ENCODE measurements around the gene STMP1. TPM values are rescaled to one million over a fixed set of nuclear protein-coding genes. Genes with fewer than 3 reads are reported as not detected.

STMP1 gene
- total RNA-seq, 1 donor from 2014 or later, result 10.1 TPM

DNA sequence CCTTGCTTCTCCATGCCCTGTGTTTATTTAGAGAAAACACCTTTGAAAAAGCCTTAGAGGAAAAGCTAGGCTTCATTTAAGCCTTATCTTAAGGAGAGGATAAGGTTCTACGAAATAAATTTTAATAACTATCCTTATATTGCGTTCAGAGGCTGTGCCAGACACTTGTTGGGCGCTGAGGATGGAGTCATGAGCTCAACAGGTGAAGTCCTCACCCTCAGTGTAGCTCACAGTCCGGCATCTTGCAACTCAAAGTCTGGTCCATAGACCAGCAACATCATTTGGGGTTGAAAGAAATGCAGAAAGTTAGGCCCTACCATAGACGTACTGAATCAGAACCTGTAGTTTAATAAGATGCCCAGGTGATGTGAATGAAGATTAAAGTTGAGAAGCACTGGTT lies 3.8 kb upstream of the STMP1 start:
- TF ChIP-seq CTCF (IDR thresholded peaks at IDR 0.05), result no peak
- peaks cover 0 to 2% of the 10 kb centered on the region in 2 donors for H3K4me1 ChIP-seq
- intact Hi-C loops (cut with DNase I), result no loop called here
- H3K36me3 ChIP-seq, result no peaks in the 10 kb centered on the region
- H3K4me3 ChIP-seq, result no peak overlapping the region
- no peaks in the 10 kb centered on the region for H3K9me3 ChIP-seq
- no peaks in the 10 kb centered on the region for H3K27me3 ChIP-seq
- no peak for DNase-seq (ENCODE audit: low spot score in 2 of 2)
- H3K27ac ChIP-seq, result no peak overlapping the region

GRCh38 chr7:135659159-135659846 lies 3.0 kb upstream of the STMP1 start:
- Histone ChIP-seq H3K36me3 (no peaks in the 10 kb centered on the region), H3K27me3 (no peaks in the 10 kb centered on the region), H3K4me1 (peaks cover 0 to 10% of the 10 kb centered on the region in 2 donors), H3K9me3 (no peaks in the 10 kb centered on the region), H3K27ac (no peak overlapping the region), H3K4me3 (no peak overlapping the region)
- no peak for TF ChIP-seq CTCF (IDR thresholded peaks at IDR 0.05)
- no peak for DNase-seq (ENCODE audit: low spot score in 2 of 2)
- intact Hi-C loops (cut with DNase I), result no loop called here

GRCh38 chr7:135661311-135662122 lies 797 bp upstream of the STMP1 start:
- Histone ChIP-seq H3K4me1 (peaks cover 0 to 16% of the 10 kb centered on the region in 2 donors), H3K36me3 (no peaks in the 10 kb centered on the region), H3K27ac (peak overlapping the region; percentile 87 to 96), H3K9me3 (no peaks in the 10 kb centered on the region), H3K4me3 (peak overlapping the region; percentile 73 to 86), H3K27me3 (no peaks in the 10 kb centered on the region)
- intact Hi-C loops (cut with DNase I), result loop anchor here (1.0 to 5.0 kb wide), 6 partner anchors 83 to 449 kb away; partner anchors contain the start of genes MTPN and WDR91
- TF ChIP-seq CTCF (IDR thresholded peaks at IDR 0.05), result no peak
- no peak for DNase-seq (ENCODE audit: low spot score in 2 of 2)

- Histone ChIP-seq H3K4me3 (peak overlapping the region; percentile 73 to 86), H3K4me1 (peaks cover 0 to 19% of the 10 kb centered on the region in 2 donors), H3K27me3 (no peaks in the 10 kb centered on the region), H3K36me3 (no peaks in the 10 kb centered on the region), H3K27ac (peak overlapping the region; percentile 87 to 96), H3K9me3 (no peaks in the 10 kb centered on the region)
- DNase-seq (ENCODE audit: low spot score in 2 of 2), result no peak
- TF ChIP-seq CTCF (IDR thresholded peaks at IDR 0.05), result peak in 2 of 3 experiments; percentile 85 to 92
- intact Hi-C loops (cut with DNase I), result loop anchor here (1.0 to 5.0 kb wide), 6 partner anchors 83 to 450 kb away; partner anchors contain the start of genes MTPN and WDR91
These were observed 266 bp upstream of the STMP1 start for GRCh38 chr7:135662123-135662372.

- intact Hi-C loops (cut with DNase I), result loop anchor here (5.0 kb wide), 1 partner anchor 452 kb away; the partner anchor contains the start of gene WDR91
- TF ChIP-seq CTCF (IDR thresholded peaks at IDR 0.05), result no peak
These were observed 1.8 kb downstream of the STMP1 start for GRCh38 chr7:135664046-135664589.

More at GRCh38 chr7:135664046-135664589, 1.8 kb downstream of the STMP1 start:
- peak overlapping the region in 1 of 2 donors; percentile 73 for H3K4me3 ChIP-seq
- no peaks in the 10 kb centered on the region for H3K27me3 ChIP-seq
- peak overlapping the region; percentile 87 to 96 for H3K27ac ChIP-seq
- H3K36me3 ChIP-seq, result no peaks in the 10 kb centered on the region
- peaks cover 0 to 19% of the 10 kb centered on the region in 2 donors for H3K4me1 ChIP-seq
- H3K9me3 ChIP-seq, result no peaks in the 10 kb centered on the region
- no peak for DNase-seq (ENCODE audit: low spot score in 2 of 2)

All from ascending aorta (tissue), 2 donors.